ENCODE data around the gene WEE1. TPM values are rescaled to one million over a fixed set of nuclear protein-coding genes. Genes with fewer than 3 reads are reported as not detected.

The WEE1 gene
- total and polyA plus RNA-seq, 7 donors: 8.4 to 38.8 (median 32.4) TPM

- Histone ChIP-seq H3K9me3 (no peaks in the 10 kb centered on the region), H3K36me3 (peaks cover 0 to 10% (median 0%) of the 10 kb centered on the region in 4 donors), H3K27ac (no peak overlapping the region), H3K27me3 (no peaks in the 10 kb centered on the region), H3K4me1 (no peaks in the 10 kb centered on the region), H3K4me3 (no peak overlapping the region)
- WGBS, 2 donors: 86 to 90% methylated on average over 11 of the region's 11 CpGs
- no peak for DNase-seq
- intact Hi-C loops (cut with DNase I): no loop called here
- TF ChIP-seq POLR2AphosphoS5 (IDR thresholded peaks at IDR 0.05): no peak
- no peak for TF ChIP-seq CTCF (IDR thresholded peaks at IDR 0.05)
- TF ChIP-seq EP300 (IDR thresholded peaks at IDR 0.05): no peak
- no peak for TF ChIP-seq POLR2A (IDR thresholded peaks at IDR 0.05)
These were observed 21.0 kb downstream of the WEE1 start for GRCh38 chr11:9594267-9595046.

- no peaks in the 10 kb centered on the region for H3K36me3 ChIP-seq
- no peak overlapping the region for H3K4me3 ChIP-seq
- H3K27ac ChIP-seq: no peak overlapping the region
- TF ChIP-seq CTCF (IDR thresholded peaks at IDR 0.05) (no peak), POLR2A (IDR thresholded peaks at IDR 0.05) (no peak), EP300 (IDR thresholded peaks at IDR 0.05) (no peak), POLR2AphosphoS5 (IDR thresholded peaks at IDR 0.05) (no peak)
- no peak for DNase-seq
- H3K27me3 ChIP-seq: no peaks in the 10 kb centered on the region
- H3K4me1 ChIP-seq: peaks cover 0 to 4% (median 0%) of the 10 kb centered on the region in 4 donors
- WGBS, 2 donors: 83 to 91% methylated on average over 4 of the region's 4 CpGs
- intact Hi-C loops (cut with DNase I): no loop called here
- H3K9me3 ChIP-seq: no peaks in the 10 kb centered on the region
These were observed 23.5 kb downstream of the WEE1 start for GRCh38 chr11:9596926-9597464.

GRCh38 chr11:9600166-9600565, 26.7 kb downstream of the WEE1 start:
- DNase-seq: no peak
- WGBS, 2 donors: 75 to 91% methylated on average over 2 of the region's 2 CpGs
- Histone ChIP-seq H3K9me3 (no peaks in the 10 kb centered on the region), H3K4me3 (no peak overlapping the region), H3K27ac (no peak overlapping the region), H3K36me3 (no peaks in the 10 kb centered on the region), H3K4me1 (peaks cover 0 to 4% (median 0%) of the 10 kb centered on the region in 4 donors), H3K27me3 (no peaks in the 10 kb centered on the region)
- intact Hi-C loops (cut with DNase I): no loop called here
- TF ChIP-seq EP300 (IDR thresholded peaks at IDR 0.05) (no peak), POLR2A (IDR thresholded peaks at IDR 0.05) (no peak), POLR2AphosphoS5 (IDR thresholded peaks at IDR 0.05) (no peak), CTCF (IDR thresholded peaks at IDR 0.05) (no peak)

- intact Hi-C loops (cut with DNase I): no loop called here
- 91 to 94% methylated on average over 4 of the region's 4 CpGs for WGBS, 2 donors
- H3K4me1 ChIP-seq: peaks cover 0 to 4% (median 0%) of the 10 kb centered on the region in 4 donors
- TF ChIP-seq POLR2AphosphoS5 (IDR thresholded peaks at IDR 0.05): no peak
- TF ChIP-seq POLR2A (IDR thresholded peaks at IDR 0.05): no peak
- no peak for TF ChIP-seq EP300 (IDR thresholded peaks at IDR 0.05)
- no peak for TF ChIP-seq CTCF (IDR thresholded peaks at IDR 0.05)
- no peaks in the 10 kb centered on the region for H3K36me3 ChIP-seq
- no peaks in the 10 kb centered on the region for H3K9me3 ChIP-seq
- H3K4me3 ChIP-seq: no peak overlapping the region
- no peak for DNase-seq
- no peak overlapping the region for H3K27ac ChIP-seq
- H3K27me3 ChIP-seq: no peaks in the 10 kb centered on the region
These were observed 27.2 kb downstream of the WEE1 start for GRCh38 chr11:9600644-9601036.

Measured in sigmoid colon (tissue), 7 donors.